Measurements from ENCODE around the gene HMCN1.

DNA sequence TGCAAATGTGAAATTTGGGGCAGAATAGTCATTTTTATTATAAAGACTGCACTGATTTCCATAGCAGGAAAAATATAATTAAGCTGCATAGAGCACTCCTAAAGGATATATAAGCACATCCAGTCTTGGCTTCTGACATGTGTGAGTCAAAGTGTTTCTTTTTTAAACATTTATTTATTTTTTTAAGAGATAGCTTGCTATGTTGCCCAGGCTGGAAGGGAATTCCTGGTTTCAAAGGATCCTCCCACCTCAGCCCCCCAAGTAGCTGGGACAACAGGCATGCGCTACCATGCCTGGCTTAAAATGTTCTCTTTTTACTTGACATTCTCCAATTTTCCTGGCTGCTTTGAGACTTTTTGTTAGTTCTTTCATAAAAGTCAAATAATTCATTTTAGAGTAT, 126.1 kb downstream of the HMCN1 start:
- no peak for TF ChIP-seq ZNF274 (IDR thresholded peaks at IDR 0.05; ENCODE audit: low read depth, low read length)
- no peak for TF ChIP-seq YY1 (IDR thresholded peaks at IDR 0.05; ENCODE audit: insufficient read depth, insufficient read length)

Data from NT2/D1 (cell line).